IPS DF 4.7 (cell line): ENCODE results near the gene ABCA9.

Experiments
- DNase-seq: peaks from one replicate; pipeline ENCODE4 v3.0.0-alpha.2; 2013; ENCODE audit warnings: low spot score; ENCODE audit errors: extremely low read depth

Gene ABCA9

DNA sequence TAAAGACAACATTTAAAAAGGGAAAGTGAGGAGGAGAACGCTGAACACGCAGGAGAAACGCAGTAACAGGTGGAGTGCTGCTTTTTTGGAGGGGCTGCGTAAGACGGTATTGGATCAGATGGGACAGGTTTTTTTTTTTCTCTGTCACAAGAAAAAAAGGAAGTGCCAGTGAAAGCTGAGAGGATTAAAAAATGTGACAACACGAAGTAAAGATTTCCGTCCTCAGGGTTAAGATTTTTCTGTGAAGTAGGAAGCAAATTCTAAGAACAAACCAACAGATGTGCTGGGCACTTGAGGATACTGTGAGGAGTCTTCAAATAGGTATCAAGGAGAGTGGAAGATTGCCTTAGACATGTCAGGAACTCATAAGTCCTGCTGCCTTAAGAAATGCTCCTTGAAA, 5.8 kb upstream of the ABCA9 start:
- no peak for DNase-seq

DNA sequence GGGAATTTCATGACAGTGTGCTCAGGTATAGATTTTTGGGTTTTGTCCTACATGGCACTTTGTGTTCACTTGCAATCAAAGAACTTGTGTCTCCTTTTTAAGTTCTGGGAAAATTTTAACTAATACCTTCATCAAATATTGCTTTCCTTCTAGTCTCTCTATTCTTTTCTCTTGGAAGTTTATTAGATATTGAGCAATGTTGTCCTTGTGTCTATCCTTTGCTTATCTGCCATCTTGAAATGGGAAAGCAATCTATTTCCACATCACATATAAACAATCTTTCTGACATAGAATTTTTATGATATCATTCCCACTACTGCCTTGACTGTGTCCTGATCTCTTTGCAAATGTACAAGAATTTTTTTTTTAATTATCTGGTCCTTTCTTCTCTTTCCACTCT, 4.4 kb upstream of the ABCA9 start:
- DNase-seq = no peak

DNA sequence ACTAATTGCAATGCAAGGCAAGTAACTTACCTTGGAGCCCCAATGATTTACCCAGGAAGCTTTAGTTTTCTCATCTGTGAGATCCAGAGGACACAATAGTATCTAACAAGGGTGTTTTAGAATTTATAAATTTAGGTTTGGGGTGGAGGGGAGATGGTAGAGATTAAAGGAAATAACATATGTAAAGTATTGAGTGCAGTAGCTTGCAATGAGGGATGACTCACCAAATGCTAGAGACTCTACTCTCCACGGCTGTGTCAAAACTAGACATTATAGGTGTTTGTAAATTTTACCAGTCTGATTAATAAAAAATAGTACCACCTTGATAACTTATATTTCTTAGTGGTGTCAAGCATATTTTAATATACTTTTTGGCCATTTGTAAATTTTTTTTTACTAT, 3.7 kb upstream of the ABCA9 start:
- no peak for DNase-seq

DNA sequence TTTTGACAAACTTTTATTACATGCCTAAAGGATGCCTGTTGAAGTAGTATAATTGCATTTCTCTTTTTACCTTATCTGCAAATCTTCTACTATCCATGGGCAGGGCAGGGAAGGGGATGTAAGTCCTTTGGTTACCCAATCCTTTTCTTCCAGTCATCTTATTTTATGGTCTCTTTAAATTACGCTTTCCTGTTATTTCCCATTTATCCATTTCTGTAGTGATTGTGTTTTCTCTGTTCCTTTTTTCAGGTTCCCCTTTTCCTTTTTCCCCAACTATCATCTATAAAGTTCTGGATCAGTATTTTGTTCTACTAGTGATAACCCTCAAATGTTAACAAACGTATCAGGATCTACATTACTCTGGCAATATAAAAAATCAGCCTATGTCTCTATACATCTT, 3.3 kb upstream of the ABCA9 start:
- DNase-seq = no peak

DNA sequence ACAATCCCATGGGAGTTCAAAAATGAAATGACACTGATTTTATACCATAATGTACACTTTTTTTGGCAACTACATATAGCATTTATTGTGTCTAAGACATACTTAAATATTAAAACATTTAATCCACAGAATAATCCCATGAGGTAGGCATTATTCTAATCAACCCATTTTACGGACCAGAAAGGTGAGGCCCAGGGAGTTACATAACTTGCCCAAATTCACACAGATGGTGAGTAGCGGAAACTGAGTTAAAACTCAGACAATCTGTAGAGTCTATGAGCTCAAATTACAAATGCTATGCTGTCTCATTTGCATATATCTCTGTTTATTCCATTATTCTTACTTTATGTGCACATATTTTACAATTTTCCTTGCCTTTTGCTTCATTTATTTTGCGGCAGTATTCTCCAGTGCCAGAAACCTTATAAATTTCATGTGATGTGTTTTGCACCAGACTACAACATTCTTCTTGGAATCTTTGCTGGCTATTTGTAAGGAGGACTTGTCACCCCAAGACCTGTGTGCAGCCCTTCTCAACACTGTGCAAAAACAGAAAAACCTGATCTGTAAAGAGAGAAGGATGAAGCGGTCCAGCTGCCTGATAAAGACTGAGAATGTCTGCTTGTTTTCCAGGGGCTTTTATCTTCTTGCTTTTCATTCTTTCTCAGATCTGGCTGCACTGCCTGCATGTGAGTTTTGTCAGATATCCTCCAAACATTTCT, 2.3 kb upstream of the ABCA9 start:
- no peak for DNase-seq

DNA sequence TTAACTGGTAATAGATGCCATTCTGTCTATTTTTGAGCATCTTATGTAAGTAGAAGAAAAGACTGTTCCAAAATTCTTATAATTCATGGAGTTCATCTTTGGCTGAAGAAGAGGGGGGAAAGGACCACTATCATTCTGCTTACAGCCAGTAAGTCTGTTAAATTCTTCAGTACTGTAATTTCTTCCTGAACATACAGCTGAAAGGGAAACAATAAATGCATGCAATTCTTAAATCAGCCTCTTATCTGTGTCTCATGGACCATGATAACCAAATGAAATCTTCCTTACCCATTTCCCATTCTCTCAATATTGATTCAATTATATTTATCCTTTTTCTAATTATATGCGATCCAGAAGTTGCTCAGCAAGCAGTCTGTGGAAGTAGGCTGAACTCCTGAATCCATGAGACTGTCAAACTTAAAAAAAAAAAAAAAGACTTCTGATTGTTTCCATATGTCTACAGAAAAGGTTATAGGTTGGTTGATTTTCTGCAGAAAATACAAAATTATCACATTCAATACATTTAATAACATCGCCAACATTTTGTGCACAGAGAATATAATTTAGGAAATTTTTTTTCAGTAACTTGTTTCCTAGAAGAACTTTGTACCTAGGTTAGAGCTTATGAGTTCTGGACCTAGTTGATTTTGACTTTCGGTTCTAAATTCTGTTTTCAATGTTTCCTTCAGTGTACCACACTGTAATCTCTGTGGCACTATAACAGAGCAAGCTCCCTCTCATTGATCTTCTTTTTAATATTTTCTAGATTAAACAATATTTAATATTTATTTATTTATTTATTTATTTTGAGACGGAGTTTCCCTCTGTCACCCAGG, 1.2 kb upstream of the ABCA9 start:
- no peak for DNase-seq

DNA sequence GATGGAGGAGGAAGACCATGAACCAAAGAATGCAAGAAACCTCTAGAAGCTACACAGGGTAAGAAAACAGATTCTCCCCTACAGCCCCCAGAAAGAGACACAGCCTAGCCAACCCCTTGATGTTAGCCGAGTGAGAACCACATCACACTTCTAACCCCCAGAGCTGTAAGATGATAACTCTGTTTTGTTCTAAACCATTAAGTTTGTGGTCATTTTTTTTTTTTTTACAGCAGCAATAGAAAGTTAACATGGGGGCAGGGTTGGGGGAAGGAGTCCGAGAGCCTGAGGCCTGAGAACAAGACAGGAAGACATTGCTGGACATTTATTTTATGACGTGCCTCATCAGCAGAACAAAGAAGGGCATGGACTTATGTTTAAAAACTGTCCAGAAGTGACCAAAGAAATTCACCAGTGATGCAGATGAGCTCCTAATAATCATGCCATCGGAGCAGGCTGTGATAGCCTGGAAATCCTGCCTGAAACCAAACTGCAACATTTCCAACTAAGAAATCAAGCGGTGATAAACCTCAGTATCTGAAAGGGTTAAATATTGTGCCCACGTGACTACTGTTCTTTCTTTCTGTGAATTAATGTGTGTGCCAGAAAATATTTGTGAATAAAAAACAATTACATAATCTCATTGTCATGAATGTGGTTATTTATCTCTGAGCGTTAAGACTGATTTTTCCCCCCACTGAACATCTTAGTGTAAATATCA, 1.1 kb downstream of the ABCA9 start:
- no peak for DNase-seq

DNA sequence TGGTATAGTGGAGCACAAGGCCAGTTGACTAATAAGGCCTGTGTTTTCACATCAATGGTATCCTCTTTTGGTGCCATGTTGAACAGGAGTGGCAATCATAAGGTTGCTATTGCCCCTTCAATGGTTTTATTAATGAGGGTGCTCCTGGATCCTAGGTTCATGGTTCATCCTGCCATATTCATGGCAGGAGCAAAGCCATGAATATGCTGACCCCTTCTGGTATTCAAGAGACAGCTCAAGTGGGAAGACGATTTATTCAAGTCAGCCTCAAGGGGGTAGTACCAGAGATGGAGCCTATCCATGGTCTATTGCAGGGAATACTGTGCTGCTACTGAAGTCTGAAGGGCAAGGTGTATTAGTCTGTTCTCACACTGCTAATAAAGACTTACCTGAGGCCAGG, 2.6 kb downstream of the ABCA9 start:
- DNase-seq = no peak

DNA sequence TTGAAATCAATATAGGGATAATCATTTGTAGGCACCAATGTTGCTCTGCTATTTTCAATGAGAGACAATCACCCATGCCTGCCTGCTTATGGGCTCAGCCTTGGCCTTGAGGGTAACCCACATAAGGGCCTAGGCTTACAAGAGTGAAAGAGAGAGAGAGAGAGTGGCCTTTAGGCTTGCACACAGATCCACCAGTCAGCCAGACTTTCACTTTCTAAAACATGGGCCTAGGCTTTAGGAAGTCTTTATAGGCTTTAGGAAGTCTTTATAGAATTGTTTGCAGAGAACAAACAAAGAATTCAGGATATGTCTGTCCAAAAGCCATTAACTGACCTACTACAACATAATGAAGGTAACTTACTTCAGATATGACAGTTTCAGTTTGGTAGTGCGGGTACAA, 3.4 kb downstream of the ABCA9 start:
- DNase-seq = no peak

DNA sequence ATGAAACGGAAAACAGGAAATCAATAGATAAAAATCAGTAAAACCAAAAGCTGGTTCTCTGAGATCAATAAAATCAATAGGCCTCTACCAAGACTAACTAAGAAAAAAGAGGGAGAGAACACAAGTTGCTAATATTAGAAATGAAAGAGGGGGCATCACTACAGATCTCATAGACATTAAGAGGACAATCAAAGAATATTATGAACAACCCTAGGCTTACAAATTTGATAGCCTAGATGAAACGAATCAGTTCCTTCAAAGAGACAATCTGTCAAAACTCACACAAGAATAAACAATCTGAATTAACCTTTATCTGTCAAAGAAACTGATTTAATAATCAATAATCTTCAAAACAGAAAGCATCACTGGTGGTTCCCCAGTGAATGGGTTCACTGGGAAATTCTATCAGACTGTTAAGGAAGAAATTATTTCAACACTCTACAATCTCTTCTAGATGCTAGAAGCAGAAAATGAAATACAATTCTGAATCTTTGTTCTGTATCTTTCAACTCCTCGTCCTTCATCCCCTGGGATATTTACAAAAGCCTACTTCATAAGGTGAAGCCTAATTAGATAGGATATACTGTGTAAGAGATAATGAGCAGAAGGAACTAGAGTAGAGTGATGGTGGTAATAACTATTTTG, 4.4 kb downstream of the ABCA9 start:
- no peak for DNase-seq

DNA sequence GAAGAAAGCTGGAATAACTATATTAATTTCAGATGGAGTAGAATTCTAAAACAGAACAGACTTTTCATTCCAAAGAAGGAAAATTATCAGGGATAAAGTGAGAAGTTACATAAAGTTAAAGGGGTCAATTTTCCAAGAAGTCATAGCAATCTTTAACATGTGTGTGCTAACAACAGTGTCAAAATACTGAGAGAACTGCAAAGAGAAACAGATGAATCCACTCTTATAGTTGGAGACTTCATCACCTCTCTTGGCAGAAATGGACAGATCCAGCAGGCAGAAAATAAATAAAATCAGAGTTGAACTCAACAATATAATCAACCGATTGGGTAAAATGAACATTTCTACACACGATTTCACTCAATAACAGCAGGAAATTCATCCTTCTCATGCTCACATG, 5.4 kb downstream of the ABCA9 start:
- no peak for DNase-seq

DNA sequence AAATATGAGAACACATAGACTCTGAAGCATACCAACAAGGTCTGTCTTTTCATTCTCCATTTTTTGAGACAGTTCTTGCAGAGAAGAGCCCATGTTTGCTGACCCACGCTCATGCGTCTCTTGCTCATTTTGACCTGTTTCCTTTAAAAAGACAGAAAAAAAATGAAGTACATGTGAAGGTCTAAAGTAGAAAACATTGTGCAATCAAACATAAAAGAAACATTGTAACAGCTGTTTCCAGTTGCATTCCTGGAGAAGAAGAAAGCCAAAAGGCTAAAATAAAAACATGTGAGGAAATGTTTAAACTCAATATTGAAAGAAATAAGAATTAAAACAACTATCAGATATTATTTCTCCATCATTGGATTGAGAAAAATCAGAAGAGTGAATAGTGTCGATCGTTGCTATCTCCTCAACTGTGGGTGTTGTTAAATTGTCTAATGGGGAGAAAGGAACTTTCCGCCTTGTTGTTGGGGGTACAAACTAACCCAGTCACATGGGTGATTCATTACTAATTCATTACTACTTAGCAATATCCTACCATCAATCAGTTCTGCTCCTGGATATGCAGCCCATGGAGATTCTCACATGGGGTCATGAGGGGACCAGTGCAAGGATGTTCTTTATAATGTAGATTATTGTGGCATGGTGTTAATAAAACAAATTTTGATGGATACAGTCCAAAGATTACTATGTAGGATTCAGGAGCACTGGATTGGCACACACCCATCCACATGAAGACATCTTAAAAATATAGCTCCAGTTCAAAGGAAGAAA, 9.5 kb downstream of the ABCA9 start:
- no peak for DNase-seq

DNA sequence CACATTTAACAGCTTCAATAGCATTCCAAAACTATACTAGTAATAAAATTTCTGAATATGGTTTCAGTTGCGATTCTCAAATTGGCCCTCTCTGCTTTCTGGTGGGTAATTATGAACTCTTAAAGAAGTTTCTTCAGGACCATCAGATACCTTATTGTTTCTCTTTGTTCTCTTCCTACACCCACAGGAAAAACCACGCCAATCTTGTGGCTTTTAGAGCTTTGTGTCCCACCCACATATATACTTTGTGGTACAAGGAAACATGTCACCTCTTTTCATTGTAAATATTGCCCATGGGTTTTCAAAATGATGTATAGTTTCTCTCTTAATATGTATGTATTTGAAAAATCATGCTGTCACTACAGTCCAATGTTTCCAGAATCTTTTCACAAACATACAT, 12.1 kb downstream of the ABCA9 start:
- no peak for DNase-seq

DNA sequence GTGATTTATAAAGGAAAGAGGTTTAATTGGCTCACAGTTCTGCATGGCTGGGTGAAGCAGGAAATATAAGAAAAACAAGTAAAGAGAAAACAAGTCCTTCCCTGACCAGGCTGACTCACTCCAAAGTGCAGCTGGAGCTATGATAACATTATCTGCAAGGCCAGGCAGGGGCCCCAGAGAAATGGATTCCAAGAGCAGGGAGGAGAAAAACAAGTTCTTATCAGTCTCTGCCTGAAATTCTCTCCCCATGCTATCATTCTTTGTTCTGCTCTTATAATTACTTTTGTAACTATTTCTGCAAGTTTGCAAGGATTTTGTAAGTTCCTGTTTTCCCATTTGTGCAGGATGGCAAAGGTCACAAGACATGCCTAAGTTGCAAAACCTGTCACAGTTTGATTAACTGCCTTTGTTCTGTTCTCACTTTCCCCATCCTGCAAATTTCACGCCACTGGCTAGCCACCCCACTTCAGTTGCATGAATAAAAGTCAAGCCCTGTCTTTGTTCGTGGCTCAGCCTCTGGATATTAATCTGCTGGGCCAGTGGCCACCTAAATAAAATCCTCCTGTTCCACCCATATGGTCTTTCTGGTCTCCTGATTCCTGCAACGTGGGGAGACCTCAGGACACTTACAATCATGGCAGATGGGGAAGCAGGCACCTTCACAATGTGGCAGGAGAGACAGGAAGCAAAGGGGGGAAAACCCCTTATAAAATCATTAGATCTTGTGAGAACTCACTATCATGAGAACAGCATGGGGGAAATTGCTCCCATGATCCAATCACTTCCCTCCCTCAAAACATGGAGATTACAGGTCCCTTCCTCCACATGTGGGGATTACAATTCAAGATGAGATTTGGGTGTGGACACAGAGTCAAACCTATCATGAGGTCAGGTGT, 13.1 kb downstream of the ABCA9 start:
- no peak for DNase-seq

DNA sequence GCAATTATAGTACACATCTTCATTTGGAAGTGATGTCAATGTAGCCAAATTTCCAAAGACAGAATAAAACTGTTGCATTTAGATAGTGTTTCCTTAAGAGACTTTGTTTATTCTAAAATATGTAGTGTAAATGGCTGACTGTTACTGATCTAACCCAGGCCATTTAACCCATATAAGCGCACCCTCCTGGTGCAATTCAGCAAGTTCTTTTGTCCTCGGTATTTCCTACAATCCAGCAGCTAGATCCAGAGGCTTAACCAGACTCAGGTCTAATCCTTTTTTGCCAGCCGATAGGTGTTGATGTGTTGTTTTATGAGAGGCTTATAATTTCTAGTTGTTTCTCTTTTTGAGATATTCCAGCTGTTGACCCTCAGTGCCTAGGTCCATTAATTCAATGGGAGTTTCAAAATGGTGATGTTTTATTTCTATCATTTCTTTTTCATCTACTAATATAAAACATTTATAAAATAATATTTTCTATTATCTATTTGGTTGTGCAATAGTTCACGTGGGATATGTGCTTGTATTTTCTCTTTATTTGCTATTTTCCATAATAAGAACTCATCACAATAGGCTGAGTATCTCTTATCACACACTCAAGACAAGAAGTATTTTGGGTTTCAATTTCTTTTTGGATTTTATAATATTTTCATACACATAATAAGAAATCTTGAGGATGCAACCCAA, 14.5 kb downstream of the ABCA9 start:
- DNase-seq = no peak

DNA sequence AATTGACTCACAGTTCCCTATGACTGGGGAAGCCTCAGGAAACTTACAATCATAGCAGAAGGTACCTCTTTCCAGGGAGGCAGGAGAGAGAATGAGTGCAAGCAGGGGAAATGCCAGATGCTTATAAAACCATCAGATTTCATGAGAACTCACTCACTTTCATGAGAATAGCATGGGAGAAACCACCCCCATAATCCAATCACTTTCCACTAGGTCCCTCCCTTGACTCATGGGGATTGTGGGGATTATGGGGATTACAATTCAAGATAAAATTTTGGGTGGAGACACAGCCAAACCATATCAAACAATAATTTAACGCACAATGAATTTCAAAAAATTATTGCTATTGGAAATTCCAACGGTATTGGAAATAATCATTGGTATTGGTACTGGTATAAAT, 15.1 kb downstream of the ABCA9 start:
- no peak for DNase-seq

DNA sequence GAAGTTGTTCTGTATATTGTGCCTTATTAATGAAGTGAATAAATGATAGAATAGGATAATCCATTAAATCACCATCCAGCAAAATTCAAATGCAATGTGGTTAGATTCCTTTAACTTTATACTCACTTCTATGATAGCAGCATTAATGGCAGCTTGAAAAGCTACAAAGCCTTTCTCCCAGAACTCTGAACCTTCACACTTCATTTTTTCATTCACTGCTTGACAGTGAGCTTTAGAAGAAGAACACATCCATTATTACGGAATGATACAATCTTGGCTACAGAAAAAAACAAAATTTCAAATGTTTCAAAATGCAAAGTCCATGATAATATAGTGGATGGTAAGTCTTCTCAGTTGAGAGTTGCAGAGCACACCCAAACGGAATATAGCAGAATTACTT, 16.4 kb downstream of the ABCA9 start:
- no peak for DNase-seq

DNA sequence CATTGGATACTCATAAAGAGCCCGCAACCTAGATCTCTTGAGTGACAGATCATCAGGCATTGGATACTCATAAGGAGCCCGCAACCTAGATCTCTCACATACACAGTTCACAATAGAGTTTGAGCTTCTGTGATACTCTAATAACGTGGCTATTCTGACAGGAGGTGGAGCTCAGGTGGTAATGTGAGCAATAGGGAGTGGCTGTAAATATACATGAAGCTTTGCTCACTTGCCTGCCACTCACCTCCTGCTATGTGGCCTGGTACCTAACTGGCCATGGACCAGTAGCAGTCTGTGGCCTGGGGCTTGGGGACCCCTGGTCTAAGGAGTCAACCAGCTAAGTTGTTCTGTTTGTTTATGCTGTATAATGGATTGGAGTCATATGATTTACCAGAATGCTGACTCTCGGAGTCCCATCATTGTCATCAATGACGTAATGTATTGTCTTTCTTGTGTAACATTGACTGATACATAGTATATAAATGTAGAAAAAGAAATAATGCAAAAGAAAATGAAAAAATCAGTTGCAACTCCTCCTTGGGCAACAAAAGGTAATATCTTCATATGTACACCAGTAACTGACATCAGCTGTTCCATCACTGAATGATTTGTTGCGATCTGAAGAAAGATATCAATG, 17.5 kb downstream of the ABCA9 start:
- DNase-seq = no peak

DNA sequence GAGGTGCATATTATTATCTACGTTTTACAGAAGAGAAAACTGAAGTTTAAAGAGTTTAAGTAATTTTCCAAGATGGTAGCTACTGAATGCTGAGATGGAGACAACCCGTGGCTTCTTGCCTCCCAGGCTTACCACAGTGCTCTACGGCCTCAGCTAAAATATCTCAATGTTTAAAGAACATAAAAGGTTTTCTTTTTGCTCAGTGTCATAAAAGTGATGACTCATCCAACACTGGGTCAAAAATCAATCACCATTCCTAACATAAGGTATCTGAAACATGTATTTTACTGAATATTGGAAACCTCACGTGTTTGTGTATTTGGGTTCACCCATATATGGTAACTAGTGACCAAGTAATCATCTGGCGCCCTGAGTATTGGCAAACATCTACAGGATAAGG, 18.4 kb downstream of the ABCA9 start:
- no peak for DNase-seq
